NCI-H345 treated with DMSO at 0.1 percent for 48 hours (cell line): Measurements from ENCODE around the gene FXR2.

Experiments used
- DNase-seq: peaks from one replicate; lab custom pipeline; 2025; ENCODE audit not compliant: unreplicated experiment; lab: John Stamatoyannopoulos, UW

The FXR2 gene

DNA sequence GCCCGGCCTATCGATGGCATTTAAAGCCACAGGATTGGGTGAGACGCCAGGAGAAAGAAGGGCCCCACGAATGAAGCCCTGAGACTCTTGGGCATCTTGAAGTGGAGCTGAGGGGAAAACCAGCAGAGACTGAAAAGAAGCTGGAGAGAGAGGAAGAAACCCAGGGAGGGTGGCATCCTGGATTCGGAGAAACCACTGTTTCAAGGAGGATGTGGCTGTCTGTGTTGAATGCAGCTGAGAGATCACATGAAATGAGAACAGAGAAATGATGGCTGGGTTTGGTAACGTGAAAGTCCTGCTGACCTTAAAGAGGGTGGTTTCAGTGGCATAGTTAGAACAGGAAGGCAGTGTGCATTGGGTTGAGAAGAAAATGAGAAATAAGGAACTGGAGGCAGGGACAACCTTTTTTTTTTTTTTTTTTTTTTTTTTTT is 62.1 kb downstream of the FXR2 start:
- no peak for DNase-seq

GRCh38 chr17:7551396-7551795 is 63.3 kb downstream of the FXR2 start:
- no peak for DNase-seq

DNA sequence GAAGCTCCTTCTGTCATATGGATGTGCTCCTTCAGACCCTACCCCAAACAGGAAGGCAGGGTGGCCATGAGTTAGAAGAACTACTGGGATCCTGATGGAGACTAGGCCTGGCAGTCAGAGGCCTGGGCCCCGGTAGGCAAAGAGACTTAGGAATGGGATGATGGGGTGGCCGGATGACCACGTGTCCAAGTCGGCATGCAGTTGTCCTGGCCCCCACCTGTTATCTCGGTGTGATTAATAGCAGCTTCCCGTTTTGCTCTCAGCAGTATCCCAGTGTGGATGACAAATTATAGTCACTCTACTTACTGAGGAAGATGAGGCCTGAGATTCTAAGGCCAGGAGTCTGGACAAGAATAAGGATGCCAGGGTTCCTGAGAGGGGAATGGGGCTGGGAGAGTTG is 64.4 kb downstream of the FXR2 start:
- DNase-seq: no peak

DNA sequence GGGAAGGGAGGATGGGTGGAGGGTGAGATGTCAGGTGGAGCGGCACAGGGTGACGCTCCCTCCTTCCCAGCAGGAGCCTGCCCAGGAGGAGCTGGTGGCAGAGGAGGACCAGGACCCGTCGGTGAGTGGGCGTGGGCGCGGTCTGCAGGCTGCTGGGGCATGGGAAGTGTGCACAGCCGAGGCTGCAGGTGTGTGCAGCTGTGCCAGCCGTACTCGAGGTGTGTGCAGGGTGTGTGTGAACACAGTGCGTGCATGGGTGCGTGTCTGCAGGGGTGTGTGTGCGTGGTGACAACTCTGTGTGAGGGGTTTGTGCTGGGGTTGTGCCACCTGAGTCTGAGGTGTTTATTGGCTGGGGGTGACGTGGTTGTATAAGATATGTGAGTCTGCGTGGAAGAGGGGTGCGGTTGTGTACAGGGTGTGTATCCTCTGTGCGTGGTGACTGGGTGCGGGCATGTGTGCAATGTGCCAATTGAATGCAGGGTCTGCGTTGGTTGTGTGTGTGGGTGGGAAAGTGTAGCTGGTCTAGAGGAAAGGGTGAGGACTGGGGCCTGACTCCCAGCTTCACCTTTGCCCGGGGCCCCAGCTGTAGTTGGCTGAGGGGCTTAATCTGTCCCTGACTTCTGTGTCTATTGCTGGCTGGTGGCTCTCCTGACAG is 65.2 kb downstream of the FXR2 start:
- DNase-seq: no peak

- no peak for DNase-seq
Measured at GRCh38 chr17:7548585-7549400, 65.9 kb downstream of the FXR2 start, which contains the start of gene TNFSF12. Gene TNFSF12 (plus strand): TSS chr17:7549058. CDS start chr17:7549154, 96 bp downstream.

DNA sequence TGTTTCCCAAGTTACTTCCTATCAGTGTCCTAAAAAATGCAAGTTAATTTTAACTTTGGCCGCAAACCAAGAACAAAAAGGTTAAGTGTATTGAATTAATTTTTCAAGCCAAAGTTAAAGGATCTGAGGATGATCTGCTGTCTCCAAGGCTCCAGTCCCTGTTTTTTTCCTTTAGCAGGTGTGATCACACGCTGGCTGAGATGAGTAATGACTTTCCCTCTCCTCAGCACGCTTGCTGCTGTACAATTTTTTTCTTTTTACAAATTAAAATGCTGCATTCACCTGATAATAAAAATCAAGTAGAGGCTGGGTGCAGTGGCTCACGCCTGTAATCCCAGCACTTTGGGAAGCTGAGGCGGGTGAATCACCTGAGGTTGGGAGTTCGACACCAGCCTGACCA is 69.8 kb downstream of the FXR2 start:
- DNase-seq: no peak
